Hepatocyte (in vitro differentiated cells): ENCODE results near the gene HSD17B3. TPM values are rescaled to one million over a fixed set of nuclear protein-coding genes. Genes with fewer than 3 reads are reported as not detected.

Experiments used
- DNase-seq: peaks from one replicate; pipeline ENCODE4 v3.0.0-alpha.2; 2016; ENCODE audit warnings: low spot score
- H2AFZ ChIP-seq: fragments of 200-600 bp; sonication (generic); 2 replicates; pipeline ENCODE4 v1.6.0; 2016; ENCODE audit warnings: antibody characterized with exemption, mild to moderate bottlenecking
- H3K27ac ChIP-seq: fragments of 200-600 bp; sonication (generic); 2 replicates; pipeline ENCODE4 v1.5.1; 2016; ENCODE audit warnings: mild to moderate bottlenecking
- H3K27me3 ChIP-seq: fragments of 200-600 bp; sonication (generic); 2 replicates; pipeline ENCODE4 v1.6.1; 2016
- H3K36me3 ChIP-seq: fragments of 200-600 bp; sonication (generic); replicated peaks from 2 replicates; pipeline ENCODE4 v1.5.1; 2016; ENCODE audit warnings: low read depth; ENCODE audit not compliant: insufficient read depth
- H3K4me1 ChIP-seq: fragments of 200-600 bp; sonication (generic); 2 replicates; pipeline ENCODE4 v1.5.1; 2016; ENCODE audit warnings: mild to moderate bottlenecking, moderate library complexity; ENCODE audit not compliant: insufficient read depth
- H3K4me2 ChIP-seq: fragments of 200-600 bp; sonication (generic); 2 replicates; pipeline ENCODE4 v1.6.0; 2016
- H3K4me3 ChIP-seq: fragments of 200-600 bp; sonication (generic); 2 replicates; pipeline ENCODE4 v1.5.1; 2016; ENCODE audit warnings: mild to moderate bottlenecking
- H3K79me2 ChIP-seq: fragments of 200-600 bp; sonication (generic); 2 replicates; pipeline ENCODE4 v1.6.0; 2017; ENCODE audit warnings: mild to moderate bottlenecking
- H3K9me2 ChIP-seq: fragments of 200-600 bp; sonication (generic); replicated peaks from 2 replicates; pipeline ENCODE4 v1.6.0; 2017; ENCODE audit warnings: mild to moderate bottlenecking; ENCODE audit not compliant: insufficient read depth
- H3K9me3 ChIP-seq: fragments of 200-600 bp; sonication (generic); 2 replicates; pipeline ENCODE4 v1.5.1; 2016; ENCODE audit warnings: low read depth, mild to moderate bottlenecking
- H4K20me1 ChIP-seq: fragments of 200-600 bp; sonication (generic); 2 replicates; pipeline ENCODE4 v1.6.0; 2016; ENCODE audit warnings: mild to moderate bottlenecking; ENCODE audit not compliant: insufficient read depth, poor library complexity, severe bottlenecking
- CTCF ChIP-seq: fragments of 200-600 bp; sonication (generic); IDR thresholded peaks from 2 replicates; pipeline ENCODE4 v1.5.1; 2016; ENCODE audit warnings: antibody characterized with exemption, mild to moderate bottlenecking; ENCODE audit not compliant: poor library complexity
- EZH2 ChIP-seq: fragments of 200-600 bp; sonication (generic); IDR thresholded peaks from 2 replicates; pipeline ENCODE4 v1.6.1; 2016; ENCODE audit warnings: antibody characterized with exemption, mild to moderate bottlenecking, borderline replicate concordance
- EZH2phosphoT487 ChIP-seq: fragments of 200-600 bp; sonication (generic); IDR thresholded peaks from one replicate; pipeline ENCODE4 v1.6.1; 2018; ENCODE audit warnings: antibody characterized with exemption, mild to moderate bottlenecking, low read depth, moderate library complexity; ENCODE audit not compliant: unreplicated experiment, severe bottlenecking
- WGBS: methylation state at CpG from one replicate; pipeline ENCODE4 v1.1.6; 2016; ENCODE audit warnings: low lambda C conversion rate; ENCODE audit errors: missing lambda C conversion rate; 5-methylcytosine and 5-hydroxymethylcytosine counted together
- polyA plus RNA-seq: library from polyadenylated mRNA; unstranded; fragments of >200 nt; fragmentation: Nextera tagmentation; extraction: Ambion mirVana; gene quantifications from 2 replicates; pipeline ENCODE4 v1.2.1, GENCODE V29; 2016
- total RNA-seq: library from RNA; depleted of rRNA; stranded (reverse); fragments of >200 nt; gene quantifications from 2 replicates; pipeline ENCODE4 v1.2.3, GENCODE V29; 2014

Gene HSD17B3
- total and polyA plus RNA-seq, 2 experiments from 2014 or later, result 0.67 to 0.74 TPM

- H4K20me1 ChIP-seq, result no peaks in the 10 kb centered on the region
- TF ChIP-seq EZH2phosphoT487 (no peak), CTCF (no peak), EZH2 (no peak)
- H3K9me2 ChIP-seq, result no peaks in the 10 kb centered on the region
- no peaks in the 10 kb centered on the region for H3K27me3 ChIP-seq
- WGBS, result 43% methylated on average over 6 of the region's 6 CpGs
- no peaks in the 10 kb centered on the region for H3K79me2 ChIP-seq
- H3K27ac ChIP-seq, result peak overlapping the region; percentile 79
- no peaks in the 10 kb centered on the region for H3K9me3 ChIP-seq
- H2AFZ ChIP-seq, result no peak overlapping the region
- peak; percentile 88 for DNase-seq
- H3K4me1 ChIP-seq, result peaks cover 23% of the 10 kb centered on the region
- H3K36me3 ChIP-seq, result no peaks in the 10 kb centered on the region
- no peak overlapping the region for H3K4me3 ChIP-seq
- H3K4me2 ChIP-seq, result peak overlapping the region; percentile 35
Measured at GRCh38 chr9:96344458-96345180, 42.6 kb upstream of the HSD17B3 start.

- no peaks in the 10 kb centered on the region for H3K27me3 ChIP-seq
- H3K4me3 ChIP-seq, result no peak overlapping the region
- TF ChIP-seq CTCF (no peak), EZH2 (no peak), EZH2phosphoT487 (no peak)
- no peaks in the 10 kb centered on the region for H3K9me2 ChIP-seq
- peaks cover 30% of the 10 kb centered on the region for H3K4me1 ChIP-seq
- H2AFZ ChIP-seq, result no peak overlapping the region
- H3K9me3 ChIP-seq, result no peaks in the 10 kb centered on the region
- peak overlapping the region; percentile 79 for H3K27ac ChIP-seq
- no peaks in the 10 kb centered on the region for H3K79me2 ChIP-seq
- H4K20me1 ChIP-seq, result no peaks in the 10 kb centered on the region
- H3K4me2 ChIP-seq, result peak overlapping the region; percentile 35
- 68% methylated on average over 5 of the region's 5 CpGs for WGBS
- no peaks in the 10 kb centered on the region for H3K36me3 ChIP-seq
- DNase-seq, result no peak
Measured at GRCh38 chr9:96343515-96344360, 41.8 kb upstream of the HSD17B3 start.

GRCh38 chr9:96342571-96343245 lies 40.7 kb upstream of the HSD17B3 start:
- no peaks in the 10 kb centered on the region for H3K9me3 ChIP-seq
- no peaks in the 10 kb centered on the region for H3K36me3 ChIP-seq
- H3K79me2 ChIP-seq, result no peaks in the 10 kb centered on the region
- no peaks in the 10 kb centered on the region for H3K27me3 ChIP-seq
- no peak overlapping the region for H3K4me3 ChIP-seq
- DNase-seq, result no peak
- no peaks in the 10 kb centered on the region for H4K20me1 ChIP-seq
- no peak overlapping the region for H2AFZ ChIP-seq
- no peaks in the 10 kb centered on the region for H3K9me2 ChIP-seq
- H3K4me1 ChIP-seq, result peaks cover 31% of the 10 kb centered on the region
- WGBS, result 87% methylated on average over 20 of the region's 20 CpGs
- no peak for TF ChIP-seq CTCF
- H3K4me2 ChIP-seq, result no peak overlapping the region
- H3K27ac ChIP-seq, result peak overlapping the region; percentile 79
